Measurements from ENCODE around the gene RAMACL. TPM values are rescaled to one million over a fixed set of nuclear protein-coding genes. Genes with fewer than 3 reads are reported as not detected.

The RAMACL gene
- polyA plus RNA-seq, 1 experiment = 0.26 TPM

DNA sequence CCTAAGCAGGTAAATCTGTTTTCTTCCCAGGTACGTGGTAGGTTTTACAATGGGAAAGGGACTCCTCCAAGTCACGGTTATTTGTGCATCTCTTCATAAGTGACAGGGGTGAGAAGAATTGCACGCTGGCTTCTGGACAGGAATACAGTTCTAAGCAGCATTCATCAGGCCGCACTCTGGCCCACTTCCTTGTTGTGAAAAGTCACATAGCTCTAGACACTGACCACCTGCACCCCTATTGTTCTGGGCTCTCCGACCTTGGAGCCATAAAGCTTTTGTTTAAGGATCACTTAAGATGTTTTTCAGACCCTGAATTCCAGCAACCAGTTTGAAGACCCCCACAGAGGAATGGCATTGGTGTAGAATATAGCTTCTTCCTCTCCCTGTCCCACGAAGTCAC, 31.4 kb downstream of the RAMACL start:
- CTCF ChIA-PET = no interaction called here

DNA sequence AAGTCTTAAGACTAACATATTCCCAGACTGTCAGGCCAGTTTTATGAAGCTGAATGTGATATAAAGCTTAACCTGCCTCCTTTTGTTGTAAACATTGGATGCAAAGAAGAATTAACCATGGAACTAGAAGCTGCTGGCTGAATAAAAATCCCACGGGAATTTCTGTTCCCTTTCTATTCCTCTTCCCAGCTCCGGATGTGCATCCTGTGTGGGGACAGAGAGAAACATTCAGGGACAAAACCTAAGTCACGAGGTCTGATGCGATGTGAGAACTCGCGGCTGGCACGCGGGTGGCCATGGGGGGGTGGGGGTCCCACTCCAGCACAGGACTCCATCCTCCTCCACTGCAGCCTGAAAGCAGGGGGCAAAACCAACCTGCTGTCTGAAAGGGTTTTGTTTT, 32.2 kb downstream of the RAMACL start:
- no peak for DNase-seq (ENCODE audit: low read depth)

More for the DNA sequence above, 31.4 kb downstream of the RAMACL start:
- TF ChIP-seq, protein P1, sequence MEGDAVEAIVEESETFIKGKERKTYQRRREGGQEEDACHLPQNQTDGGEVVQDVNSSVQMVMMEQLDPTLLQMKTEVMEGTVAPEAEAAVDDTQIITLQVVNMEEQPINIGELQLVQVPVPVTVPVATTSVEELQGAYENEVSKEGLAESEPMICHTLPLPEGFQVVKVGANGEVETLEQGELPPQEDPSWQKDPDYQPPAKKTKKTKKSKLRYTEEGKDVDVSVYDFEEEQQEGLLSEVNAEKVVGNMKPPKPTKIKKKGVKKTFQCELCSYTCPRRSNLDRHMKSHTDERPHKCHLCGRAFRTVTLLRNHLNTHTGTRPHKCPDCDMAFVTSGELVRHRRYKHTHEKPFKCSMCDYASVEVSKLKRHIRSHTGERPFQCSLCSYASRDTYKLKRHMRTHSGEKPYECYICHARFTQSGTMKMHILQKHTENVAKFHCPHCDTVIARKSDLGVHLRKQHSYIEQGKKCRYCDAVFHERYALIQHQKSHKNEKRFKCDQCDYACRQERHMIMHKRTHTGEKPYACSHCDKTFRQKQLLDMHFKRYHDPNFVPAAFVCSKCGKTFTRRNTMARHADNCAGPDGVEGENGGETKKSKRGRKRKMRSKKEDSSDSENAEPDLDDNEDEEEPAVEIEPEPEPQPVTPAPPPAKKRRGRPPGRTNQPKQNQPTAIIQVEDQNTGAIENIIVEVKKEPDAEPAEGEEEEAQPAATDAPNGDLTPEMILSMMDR (IDR thresholded peaks at IDR 0.05; ENCODE audit: insufficient read depth, low read depth, low read length) = no peak
- H3K4me3 ChIP-seq (ENCODE audit: low read depth, low read length) = no peak overlapping the region
- POLR2A ChIA-PET = no interaction called here
- DNase-seq (ENCODE audit: low read depth) = no peak
- H3K27me3 ChIP-seq (ENCODE audit: control insufficient read depth, insufficient read depth, low read length) = no peaks in the 10 kb centered on the region
- H3K36me3 ChIP-seq (ENCODE audit: control insufficient read depth, insufficient read depth, low read length) = no peaks in the 10 kb centered on the region

DNA sequence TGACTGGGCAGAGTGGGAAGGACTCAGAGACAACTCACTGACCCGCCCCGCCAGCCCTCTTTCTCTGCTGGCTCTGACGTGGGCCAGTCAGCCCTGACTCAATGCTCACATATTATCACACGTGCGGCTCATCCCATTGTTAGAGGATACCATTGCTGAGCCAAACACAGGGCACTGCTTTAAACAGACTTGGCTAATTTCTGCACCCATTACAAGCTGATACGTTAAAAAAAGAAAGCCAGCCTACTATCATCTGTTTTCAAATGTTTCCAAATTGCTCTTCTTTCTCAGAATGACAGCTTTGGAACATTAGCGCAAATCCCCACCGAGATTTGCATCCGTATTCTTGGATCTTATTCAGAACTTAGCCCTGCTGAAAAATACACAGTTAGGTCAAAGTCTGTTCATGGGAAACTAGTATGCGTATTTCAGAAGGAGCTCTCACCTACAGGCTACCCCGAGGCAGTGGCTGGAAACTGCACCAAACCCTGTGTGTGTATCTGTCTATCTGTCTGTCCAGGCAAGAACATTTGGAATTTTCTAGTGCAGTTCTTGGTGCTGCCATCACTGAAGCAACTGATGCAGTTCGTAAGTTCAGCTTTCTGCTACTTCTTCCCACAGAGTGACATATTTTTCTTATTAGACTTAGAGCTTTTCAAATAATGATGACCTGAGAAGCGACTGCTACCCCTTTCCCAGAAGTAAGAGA, 32.8 kb downstream of the RAMACL start:
- ChIA-PET CTCF (interaction anchor here (0.6 to 1.4 kb wide), 4 partner anchors 12 to 551 kb away, joined by 3 to 4 read pairs (median 3); no protein-coding TSS in a partner anchor), POLR2A (no interaction called here)

More for the DNA sequence above, 32.2 kb downstream of the RAMACL start:
- no peaks in the 10 kb centered on the region for H3K27me3 ChIP-seq (ENCODE audit: control insufficient read depth, insufficient read depth, low read length)
- no peak overlapping the region for H3K4me3 ChIP-seq (ENCODE audit: low read depth, low read length)
- ChIA-PET POLR2A (no interaction called here), CTCF (interaction anchor here (0.6 to 1.4 kb wide), 3 partner anchors 12 to 552 kb away, joined by 3 to 4 read pairs (median 3); no protein-coding TSS in a partner anchor)
- no peaks in the 10 kb centered on the region for H3K36me3 ChIP-seq (ENCODE audit: control insufficient read depth, insufficient read depth, low read length)
- TF ChIP-seq, protein P1 (IDR thresholded peaks at IDR 0.05; ENCODE audit: insufficient read depth, low read depth, low read length) = no peak

DNA sequence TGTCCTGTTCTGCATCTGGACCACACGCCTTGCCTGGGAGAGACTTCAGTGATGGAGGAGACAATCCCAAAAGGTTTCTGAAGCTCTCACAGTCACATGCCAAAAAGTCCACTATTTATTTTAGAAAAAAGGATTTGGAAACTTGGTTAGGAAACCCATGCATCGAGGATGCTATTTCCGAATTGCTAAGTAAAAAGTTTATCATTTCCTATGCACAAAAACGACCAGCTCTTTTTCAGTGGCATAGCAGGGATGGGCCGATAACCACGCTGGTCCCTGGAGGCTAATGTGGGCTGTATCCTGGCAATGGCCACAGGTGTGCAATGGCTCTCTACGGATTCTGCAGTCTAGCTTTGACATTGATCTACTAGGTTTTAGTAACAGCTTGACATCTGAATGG, 33.9 kb downstream of the RAMACL start:
- no peaks in the 10 kb centered on the region for H3K36me3 ChIP-seq (ENCODE audit: control insufficient read depth, insufficient read depth, low read length)
- H3K27me3 ChIP-seq (ENCODE audit: control insufficient read depth, insufficient read depth, low read length) = no peaks in the 10 kb centered on the region
- no peak for DNase-seq (ENCODE audit: low read depth)
- TF ChIP-seq, protein P1 (IDR thresholded peaks at IDR 0.05; ENCODE audit: insufficient read depth, low read depth, low read length) = no peak
- ChIA-PET CTCF (interaction anchor here (1.4 kb wide), 1 partner anchor 11 kb away, joined by 4 read pairs; no protein-coding TSS in a partner anchor), POLR2A (no interaction called here)
- H3K4me3 ChIP-seq (ENCODE audit: low read depth, low read length) = no peak overlapping the region

More for the DNA sequence above, 32.8 kb downstream of the RAMACL start:
- Histone ChIP-seq H3K36me3 (ENCODE audit: control insufficient read depth, insufficient read depth, low read length) (no peaks in the 10 kb centered on the region), H3K27me3 (ENCODE audit: control insufficient read depth, insufficient read depth, low read length) (no peaks in the 10 kb centered on the region), H3K4me3 (ENCODE audit: low read depth, low read length) (no peak overlapping the region)
- TF ChIP-seq, protein P1 (IDR thresholded peaks at IDR 0.05; ENCODE audit: insufficient read depth, low read depth, low read length) = no peak
- DNase-seq (ENCODE audit: low read depth) = peak; percentile 70

GRCh38 chr6:166551754-166552495, 34.6 kb downstream of the RAMACL start:
- POLR2A ChIA-PET = no interaction called here
- CTCF ChIA-PET = interaction anchor here (0.7 kb wide), 1 partner anchor 678 kb away, joined by 3 read pairs; no protein-coding TSS in a partner anchor
- H3K4me3 ChIP-seq (ENCODE audit: low read depth, low read length) = no peak overlapping the region
- no peak for DNase-seq (ENCODE audit: low read depth)
- TF ChIP-seq, protein P1 (IDR thresholded peaks at IDR 0.05; ENCODE audit: insufficient read depth, low read depth, low read length) = no peak
- no peaks in the 10 kb centered on the region for H3K27me3 ChIP-seq (ENCODE audit: control insufficient read depth, insufficient read depth, low read length)
- H3K36me3 ChIP-seq (ENCODE audit: control insufficient read depth, insufficient read depth, low read length) = no peaks in the 10 kb centered on the region

Data from BJ (cell line).